HG03095 (cell line): ENCODE data around the gene CDK2AP2.
"Not testable (repeated sequence)": the region's sequence is repeated elsewhere in the genome, so short reads cannot be mapped to it uniquely, and the experiment has no call there.

ENCODE experiments used
- ATAC-seq: cut with Tn5 transposase; IDR thresholded peaks from one replicate; pipeline ENCODE4 v1.9.1; 2021; ENCODE audit warnings: moderate library complexity; ENCODE audit not compliant: unreplicated experiment

The CDK2AP2 gene, protein sequence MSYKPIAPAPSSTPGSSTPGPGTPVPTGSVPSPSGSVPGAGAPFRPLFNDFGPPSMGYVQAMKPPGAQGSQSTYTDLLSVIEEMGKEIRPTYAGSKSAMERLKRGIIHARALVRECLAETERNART

DNA sequence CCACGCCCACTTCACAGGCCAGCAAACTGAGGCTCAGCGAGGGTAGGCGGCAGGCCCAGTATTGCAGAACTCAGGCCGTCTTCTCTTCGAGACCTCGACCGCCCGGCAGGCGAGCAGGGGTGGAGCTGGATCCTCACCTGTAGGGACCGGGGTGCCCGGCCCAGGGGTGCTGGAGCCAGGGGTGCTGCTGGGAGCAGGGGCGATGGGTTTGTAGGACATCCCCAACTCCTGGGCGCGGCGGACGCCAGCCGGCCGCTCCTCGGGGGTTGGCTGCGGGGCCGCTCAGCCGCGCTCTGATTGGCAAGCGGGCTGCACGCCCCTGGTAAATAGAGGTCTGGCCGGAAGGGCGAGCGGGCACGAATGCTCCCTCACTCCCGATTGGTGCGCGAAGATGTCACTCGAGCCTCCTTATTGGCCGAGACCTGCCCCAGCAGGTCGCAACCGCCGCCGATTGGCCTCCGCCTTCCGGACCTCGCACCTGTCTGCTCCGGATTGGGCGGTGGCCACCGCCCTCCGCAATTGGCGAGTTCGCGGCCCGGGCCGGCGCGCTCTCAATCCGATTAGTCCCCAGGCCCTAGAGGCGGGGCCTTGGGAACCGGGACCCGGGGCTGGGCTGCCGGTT is at the start of gene CDK2AP2:
Gene CDK2AP2 (minus strand): TSS at position 299 of the 622 bp plus-strand sequence. CDS start 80 bp downstream, at position 219.
- peak; percentile 65 for ATAC-seq

DNA sequence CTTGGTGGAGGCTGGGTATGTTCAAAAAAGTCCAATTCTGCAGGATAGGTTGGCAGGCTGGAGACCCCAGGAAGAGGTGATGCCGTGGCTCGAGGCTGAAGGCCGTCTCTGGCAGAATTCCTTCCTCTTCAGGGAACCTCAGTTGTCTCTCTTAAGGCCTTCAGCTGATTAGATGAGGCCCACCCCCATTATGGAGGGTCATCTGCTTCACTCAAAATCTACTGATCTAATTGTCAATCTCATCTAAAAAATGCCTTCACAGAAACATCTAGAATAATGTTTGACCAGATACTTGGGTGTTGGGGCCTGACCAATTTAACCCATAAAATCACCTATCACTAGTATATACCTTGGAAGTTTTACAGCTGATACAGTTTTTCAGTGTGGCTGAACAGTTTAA is 48.3 kb upstream of the CDK2AP2 start:
- ATAC-seq: no peak

DNA sequence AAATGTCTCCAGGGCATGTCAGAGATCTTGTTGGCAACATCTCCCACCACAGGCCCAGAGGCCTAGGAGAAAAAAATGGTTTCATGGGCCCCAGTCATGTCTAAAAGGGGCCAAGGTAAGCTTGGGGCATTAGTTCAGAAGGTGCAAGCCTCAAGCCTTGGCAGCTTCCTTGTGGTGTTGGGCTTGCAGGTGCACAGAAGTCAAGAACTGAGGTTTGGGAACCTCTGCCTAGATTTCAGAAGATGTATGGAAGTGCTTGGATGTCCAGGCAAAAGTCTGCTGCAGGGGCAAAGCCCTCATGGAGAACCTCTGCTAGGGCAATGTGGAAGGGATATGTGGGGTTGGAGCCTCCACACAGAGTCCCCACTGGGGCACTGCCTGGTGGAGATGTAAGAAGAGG is 43.7 kb upstream of the CDK2AP2 start:
- ATAC-seq: not testable (repeated sequence)

DNA sequence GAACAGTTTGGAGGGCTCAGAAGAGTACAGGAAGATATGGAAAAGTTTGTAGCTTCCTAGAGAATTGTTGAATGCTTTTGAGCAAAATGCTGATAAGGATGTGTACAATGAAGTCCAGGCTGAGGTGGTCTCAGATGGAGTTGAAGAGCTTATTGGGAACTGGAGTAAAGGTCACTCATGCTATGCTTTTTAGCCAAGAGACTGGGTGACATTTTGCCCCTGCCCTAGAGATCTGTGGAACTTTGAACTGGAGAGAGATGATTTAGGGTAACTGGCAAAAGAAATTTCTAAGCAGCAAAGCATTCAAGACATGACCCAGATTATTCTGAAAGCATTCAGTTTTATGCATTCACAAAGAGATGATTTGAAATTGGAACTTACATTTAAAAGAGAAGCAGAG is 43.2 kb upstream of the CDK2AP2 start:
- ATAC-seq: no peak

DNA sequence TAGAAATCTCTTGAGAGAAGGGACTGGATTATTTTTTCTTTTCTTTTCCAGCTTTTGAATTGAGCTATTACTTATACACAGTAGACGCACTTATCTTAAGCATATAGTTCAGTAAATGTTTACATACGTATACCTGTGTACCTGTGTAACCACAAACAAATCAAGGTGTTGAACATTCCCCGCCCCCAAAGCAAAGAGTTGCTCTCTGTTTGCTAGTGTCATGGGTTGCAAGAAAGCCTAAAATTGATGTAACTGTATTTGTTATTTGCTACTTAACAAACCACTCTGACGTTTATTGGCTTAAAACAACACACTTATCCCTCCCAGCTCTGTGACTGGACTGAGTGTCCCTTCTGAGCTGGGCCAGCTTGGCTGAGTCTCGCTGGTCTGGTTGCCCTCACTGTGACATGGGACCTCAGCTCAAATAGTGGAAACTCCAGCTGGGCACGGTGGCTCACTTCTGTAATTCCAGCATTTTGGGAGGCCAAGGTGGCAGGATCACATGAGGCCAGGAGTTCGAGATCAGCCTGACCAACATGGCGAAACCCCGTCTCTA is 40.7 kb upstream of the CDK2AP2 start:
- ATAC-seq: no peak

DNA sequence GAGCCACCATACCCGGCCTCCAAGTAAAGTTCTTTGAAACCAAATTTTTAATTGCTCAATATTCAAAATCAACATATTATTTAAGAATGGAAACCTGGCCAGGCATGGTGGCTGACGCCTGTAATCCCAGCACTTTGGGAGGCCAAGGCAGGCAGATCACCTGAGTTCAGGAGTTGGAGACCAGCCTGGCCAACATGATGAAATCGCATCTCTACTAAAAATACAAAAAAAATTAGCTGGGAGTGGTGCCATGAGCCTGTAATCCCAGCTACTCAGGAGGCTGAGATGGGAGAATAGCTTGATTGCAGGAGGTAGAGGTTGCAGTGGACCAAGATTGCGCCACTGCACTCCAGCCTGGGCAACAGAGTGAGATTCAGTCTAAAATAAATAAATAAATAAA is 40.1 kb upstream of the CDK2AP2 start:
- ATAC-seq: not testable (repeated sequence)

DNA sequence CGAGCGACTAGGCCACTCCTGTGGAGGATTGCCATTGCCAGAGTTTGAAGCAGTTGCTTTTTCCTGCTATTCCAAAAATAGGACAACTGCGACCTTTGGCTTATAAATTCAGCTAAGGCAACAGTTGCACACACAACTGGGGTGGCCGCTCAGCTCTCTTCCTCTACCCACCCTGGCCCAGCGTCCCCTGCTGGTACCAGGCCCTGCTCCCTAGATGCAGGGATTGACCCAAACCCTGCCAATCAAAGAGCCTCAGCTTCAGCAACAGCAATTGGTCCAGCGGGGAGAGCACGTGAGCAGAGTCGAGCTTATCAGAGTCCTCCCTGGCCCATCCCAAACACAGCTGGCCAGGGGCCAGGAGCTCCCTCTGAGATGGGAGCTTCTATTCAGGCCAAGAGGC is 37.3 kb upstream of the CDK2AP2 start:
- no peak for ATAC-seq

DNA sequence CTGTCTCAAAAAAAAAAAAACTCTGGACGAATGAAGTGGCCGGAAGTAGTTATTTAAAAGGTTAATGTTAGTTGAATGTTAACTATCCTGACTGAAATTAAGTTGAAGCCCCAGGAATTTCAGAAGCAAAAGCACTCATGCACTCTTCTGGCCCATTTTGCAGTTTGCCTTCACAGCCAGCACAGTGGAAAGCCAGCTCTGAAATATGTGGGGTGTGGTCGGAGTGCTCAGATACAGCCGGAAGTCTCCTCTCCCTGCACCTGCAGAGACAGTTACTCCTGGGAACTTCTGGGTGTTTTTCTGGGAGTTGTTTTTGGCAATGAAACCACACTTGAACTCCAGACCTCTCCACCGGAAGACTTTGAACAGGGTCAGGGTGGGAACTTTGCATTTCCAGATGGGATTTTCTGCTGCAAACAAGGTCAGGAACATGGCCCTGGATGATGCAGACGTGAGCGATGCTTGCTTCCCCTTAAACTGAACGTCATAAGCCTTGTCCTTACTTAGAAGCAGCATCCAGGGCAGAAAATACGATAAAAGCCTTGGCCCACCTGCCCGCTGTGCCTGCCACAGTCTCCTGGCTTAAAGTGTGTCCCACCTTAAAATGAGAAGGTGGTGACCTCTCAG is 36.8 kb upstream of the CDK2AP2 start:
- no peak for ATAC-seq

DNA sequence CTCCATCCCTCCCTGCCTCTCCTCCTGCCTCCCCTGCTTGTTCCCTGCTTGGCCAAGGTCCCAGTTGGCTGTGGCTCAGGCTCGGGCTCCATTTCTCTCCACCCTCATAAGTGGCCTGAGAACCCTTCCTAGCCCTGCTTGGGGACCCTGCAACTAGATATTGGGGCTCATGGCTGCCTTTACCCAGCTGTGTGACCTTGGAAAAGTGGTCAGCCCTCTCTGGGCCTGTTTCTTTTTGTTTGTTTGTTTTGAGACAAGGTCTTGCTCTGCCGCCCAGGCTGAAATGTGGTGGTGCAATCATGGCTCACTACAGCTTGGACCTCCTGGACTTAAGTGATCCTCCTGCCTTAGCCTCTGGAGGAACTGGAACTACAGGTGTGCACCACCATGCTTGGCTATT is 35.6 kb upstream of the CDK2AP2 start:
- no peak for ATAC-seq

DNA sequence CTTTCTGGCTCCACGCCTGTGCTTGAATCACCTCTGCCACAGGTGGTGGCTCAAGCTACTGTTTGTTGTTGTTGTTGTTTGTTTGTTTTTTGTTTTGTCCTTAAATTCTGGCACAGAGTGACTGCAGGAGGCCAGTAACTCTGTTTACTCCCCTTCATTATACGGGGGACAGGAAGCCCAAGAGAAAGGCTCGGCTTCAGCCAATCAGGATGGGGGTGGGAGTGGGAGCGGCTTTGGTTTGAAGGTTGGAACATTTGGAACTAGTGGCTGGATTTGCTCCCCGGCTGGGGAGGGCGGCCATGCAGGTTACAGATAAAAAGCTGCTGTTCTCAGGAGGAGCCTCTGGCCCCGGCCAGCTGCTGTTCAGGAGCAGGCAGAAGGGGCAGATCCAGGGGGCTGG is 35.0 kb upstream of the CDK2AP2 start:
- ATAC-seq: no peak

DNA sequence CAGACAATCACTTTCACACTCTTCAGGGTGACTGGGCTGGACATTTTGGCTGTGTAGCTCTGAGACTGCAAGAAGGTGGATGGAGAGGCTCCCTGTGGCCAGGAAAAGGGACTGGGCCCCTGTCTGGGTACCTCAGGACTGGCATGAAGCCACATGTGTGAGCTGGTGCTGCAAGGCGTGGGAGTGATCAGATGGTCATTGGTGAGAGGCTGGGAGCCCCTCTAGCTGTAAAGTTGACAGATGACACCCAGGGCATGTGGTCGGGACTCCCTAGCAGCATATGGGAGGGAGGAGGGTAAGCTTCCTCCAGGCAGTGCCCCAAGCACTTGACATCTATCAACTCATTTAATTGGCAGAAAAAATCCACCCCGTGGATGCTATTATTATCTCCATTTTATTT is 34.2 kb upstream of the CDK2AP2 start:
- no peak for ATAC-seq

DNA sequence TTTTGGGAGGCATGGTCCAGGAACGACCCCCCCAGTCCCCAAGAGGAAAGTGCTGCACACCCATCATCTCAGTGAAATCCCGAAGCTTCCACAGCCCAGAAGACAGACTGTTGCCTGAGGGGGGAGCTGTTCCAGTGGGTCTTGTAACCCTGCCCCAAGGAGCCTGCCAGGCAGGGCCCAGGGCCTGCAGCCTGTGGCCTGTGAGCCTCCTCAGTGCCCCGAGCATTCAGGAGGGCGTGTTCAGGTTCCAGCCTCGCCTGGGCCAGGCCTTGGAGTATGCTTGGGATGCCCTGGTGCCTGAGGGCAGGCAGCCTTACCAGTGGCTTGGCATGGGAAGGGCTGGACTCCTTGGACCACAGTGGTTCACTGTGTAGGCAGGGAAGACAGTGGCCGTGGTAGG is 33.2 kb upstream of the CDK2AP2 start:
- ATAC-seq: no peak

DNA sequence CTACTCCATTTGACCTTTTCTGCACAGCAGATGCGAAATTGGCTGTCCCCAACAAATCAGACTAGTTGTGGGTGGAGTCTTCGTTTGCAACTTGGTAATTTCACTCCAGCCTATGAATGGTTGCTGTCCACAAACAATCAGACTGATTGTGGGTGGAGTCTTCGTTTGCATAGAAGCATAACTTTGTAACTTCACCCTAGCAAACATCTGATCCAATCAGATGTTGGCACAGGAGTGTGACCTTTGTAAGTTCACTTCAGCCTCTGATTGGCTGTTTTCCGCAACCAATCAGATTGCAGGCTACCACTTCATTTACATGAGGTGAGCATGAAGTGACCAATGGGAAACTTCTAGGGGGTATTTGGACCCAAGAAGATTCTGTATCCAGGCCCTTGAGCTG is 31.6 kb upstream of the CDK2AP2 start:
- ATAC-seq: no peak

DNA sequence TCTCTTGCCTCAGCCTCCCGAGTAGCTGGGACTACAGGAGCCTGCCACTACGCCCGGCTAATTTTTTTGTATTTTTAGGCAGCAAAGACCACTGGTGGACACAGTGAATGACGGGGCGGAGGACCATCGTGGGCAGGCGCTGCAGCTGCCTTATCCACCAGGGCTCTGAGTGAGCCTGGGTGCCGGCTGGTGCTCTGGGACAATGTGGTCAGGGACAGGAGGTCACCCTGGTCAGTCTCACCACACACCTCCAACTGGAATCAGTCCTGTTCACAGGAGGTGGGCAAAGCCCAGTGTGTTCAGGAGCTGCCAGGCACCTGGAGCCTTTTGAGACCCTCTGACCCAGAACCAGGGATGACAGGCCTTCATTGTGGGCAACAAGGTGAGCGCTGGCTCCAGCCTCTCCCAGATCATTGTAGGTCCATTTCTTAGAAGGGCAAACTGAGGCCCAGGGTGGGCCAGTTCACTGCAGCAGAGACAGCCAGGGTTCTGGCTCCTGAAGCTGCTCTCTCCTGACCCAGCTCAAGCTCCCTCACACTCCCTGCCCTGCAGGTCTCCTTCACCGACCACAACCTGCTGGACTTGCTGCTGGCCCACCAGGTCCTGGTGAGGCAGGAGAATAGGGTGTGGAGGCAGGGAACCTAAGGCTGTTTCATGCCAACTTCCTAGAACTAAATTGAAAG is 31.0 kb upstream of the CDK2AP2 start:
- ATAC-seq: no peak

DNA sequence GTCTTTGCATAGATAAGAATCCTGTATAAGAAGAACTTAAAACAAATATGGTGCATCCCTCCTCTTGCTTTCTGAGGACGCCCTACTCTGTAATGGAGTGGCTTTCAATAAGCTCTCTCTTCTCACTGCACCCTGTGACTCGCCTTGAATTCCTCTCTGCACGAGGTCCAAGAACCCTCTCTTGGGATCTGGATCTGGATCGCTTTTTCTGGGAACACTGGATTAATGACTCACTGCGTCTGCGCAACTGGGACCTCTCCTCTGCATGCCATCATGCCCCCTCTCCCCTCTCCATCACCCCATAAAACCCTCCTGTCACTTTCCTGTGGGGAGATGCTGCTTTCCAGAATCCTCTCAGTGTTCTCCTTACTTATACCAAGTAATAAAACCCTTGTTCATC is 30.3 kb upstream of the CDK2AP2 start:
- no peak for ATAC-seq

DNA sequence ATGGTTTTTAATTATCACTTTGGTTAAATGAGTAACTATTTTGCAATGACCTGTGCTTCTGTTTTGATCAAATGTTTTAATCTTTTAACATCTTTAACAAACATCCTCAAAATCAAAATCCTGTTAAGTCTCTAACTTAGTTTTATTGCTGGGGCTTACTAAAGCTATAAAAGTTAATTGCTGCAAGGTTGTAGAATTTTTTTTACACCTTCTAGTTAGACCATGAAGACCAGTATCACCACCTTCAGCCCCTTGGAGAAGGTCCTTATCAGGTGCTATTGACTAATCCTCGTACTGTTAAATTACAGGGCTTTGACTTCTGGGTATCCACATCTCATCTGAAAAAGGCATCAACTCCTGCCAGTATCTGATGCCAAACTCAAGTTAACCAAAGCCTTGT is 27.6 kb upstream of the CDK2AP2 start:
- ATAC-seq: no peak

DNA sequence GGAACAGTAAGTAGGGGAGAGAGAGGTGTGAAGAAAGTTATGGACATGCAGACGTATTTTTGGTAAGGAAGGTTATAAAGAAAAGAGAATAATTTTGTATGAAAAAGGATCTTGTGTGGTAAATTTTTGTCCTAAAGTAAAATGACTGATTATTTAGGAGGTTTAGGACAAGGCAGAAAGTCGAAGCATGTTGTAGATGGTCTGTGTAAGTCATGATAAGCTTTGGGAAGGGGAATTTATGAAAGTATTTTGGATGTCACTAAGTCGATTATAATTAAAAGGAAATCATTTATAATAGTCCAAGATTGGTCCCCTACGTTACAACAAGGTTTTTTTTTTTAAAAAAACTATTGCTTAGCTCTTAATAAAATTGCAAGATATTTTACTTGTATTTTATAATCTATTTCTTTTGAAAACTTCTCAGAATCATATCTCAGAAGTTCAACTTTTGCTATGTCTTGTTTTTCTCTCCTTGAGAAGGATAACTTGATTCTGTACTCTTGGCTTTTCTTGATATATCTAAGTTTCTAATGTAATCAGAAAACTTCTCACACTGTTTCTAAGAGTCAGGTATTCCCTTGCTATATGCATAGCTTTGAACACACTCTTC is 26.2 kb upstream of the CDK2AP2 start:
- ATAC-seq: no peak

DNA sequence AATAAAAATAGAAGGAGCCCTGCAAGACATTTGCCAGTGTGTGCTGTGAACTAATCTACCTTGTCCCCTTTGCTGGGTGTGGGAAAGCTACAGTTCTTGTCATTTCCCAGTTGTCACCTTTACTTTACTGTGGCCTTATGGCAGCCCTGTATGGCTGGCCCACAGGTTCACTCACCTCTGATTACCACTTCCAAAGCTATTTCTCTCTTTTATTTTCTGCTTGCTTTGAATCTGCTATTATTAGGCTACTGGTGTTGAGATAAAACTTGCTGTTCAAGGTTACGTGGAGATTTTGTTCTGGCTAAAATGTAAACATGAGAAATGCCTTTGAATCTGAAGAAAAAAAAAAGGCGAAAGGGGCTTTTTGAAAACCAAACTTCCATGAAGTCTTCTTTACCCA is 24.9 kb upstream of the CDK2AP2 start:
- no peak for ATAC-seq

DNA sequence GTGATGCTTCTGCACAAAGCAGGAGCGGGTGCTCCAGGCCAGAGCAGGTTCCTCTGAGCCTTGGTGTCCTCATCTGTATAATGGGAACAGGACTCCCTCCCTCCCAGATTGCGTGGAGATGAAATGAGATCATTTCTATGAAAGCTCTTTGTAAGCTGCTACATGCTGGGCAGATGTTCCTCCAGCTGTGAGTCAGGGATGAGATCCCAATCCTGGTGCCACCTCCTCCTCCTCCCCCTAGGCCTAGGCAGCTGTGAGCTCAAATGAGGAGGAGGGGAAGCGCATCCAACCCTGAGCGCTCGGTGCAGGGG is 22.3 kb upstream of the CDK2AP2 start:
- ATAC-seq: no peak

DNA sequence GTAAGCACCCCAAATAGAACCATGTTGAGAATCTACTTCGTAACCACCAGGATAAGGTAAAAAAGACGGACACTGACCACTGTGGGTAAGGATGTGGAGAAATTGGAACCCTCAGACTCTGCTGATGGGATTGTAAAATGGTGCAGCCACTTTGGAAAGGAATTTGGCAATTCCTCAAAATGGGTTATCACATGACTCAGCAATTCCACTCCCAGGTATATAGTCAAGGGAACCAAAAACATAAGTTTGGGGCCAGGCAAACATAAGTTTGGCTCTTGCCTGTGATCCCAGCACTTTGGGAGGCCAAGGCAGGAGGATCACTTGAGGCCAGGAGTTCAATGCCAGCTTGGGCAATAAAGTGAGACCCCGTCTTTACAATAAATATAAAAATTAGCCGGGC is 20.4 kb upstream of the CDK2AP2 start:
- ATAC-seq: no peak

DNA sequence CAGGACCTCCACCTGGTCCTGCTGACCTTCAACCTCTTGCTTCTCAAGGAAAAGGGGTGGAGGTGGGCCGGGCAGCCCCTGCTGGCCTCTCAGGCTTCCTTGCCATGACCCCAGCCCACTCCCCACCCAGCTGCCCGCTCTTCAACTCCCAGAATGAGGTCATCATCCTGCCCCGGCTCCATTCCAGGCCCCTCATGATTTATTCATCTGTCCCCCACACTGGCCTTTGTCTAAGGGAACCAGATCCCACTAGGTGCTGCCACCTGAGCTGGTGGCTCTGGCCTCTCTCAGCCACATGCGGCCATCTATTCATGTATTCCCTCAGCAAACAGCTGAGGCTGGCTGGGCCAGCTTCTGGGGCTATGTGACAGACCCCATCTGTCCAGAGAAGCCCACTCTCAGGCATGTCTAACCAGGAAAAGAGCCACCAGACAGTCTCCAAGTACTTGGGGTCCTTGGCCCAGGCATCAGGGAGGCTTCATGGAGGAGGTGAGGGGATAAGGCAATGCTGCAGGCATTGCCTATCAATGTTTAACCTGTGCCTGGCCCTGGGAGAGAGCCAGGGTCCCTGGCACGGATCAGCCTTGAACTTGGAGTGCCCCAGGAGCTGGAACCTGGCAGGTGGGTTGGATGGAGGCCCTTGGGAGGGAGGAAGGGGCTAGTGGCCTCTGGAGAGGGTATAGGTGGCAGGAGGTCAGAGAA is 17.5 kb upstream of the CDK2AP2 start:
- no peak for ATAC-seq
